Fibroblast of the conjunctiva (primary cell): ENCODE data around the gene SSBP2.

Source experiments
- DNase-seq: peaks from one replicate; pipeline ENCODE4 v3.0.0-alpha.2; 2010; ENCODE audit warnings: low read depth

SSBP2 gene

GRCh38 chr5:81766611-81767010 is 15.7 kb upstream of the SSBP2 start:
- no peak for DNase-seq

- no peak for DNase-seq
Observed at GRCh38 chr5:81763294-81763928, 12.5 kb upstream of the SSBP2 start.

- DNase-seq: no peak
Observed at GRCh38 chr5:81762853-81763252, 12.0 kb upstream of the SSBP2 start.

- DNase-seq: no peak
Observed at GRCh38 chr5:81762401-81762800, 11.5 kb upstream of the SSBP2 start.

GRCh38 chr5:81761970-81762369 is 11.1 kb upstream of the SSBP2 start:
- DNase-seq: no peak

GRCh38 chr5:81761270-81761669 is 10.4 kb upstream of the SSBP2 start:
- no peak for DNase-seq

- no peak for DNase-seq
Observed at GRCh38 chr5:81760521-81760920, 9.6 kb upstream of the SSBP2 start.

- no peak for DNase-seq
Observed at GRCh38 chr5:81759632-81760005, 8.7 kb upstream of the SSBP2 start.

GRCh38 chr5:81757404-81757803 is 6.5 kb upstream of the SSBP2 start:
- no peak for DNase-seq

GRCh38 chr5:81756016-81756415 is 5.1 kb upstream of the SSBP2 start:
- no peak for DNase-seq

- peak; percentile 46 for DNase-seq
Observed at GRCh38 chr5:81755320-81755719, 4.4 kb upstream of the SSBP2 start.

- DNase-seq: no peak
Observed at GRCh38 chr5:81754621-81755020, 3.7 kb upstream of the SSBP2 start.

- DNase-seq: no peak
Observed at GRCh38 chr5:81753429-81753828, 2.5 kb upstream of the SSBP2 start.

GRCh38 chr5:81752644-81752963 is 1.7 kb upstream of the SSBP2 start:
- DNase-seq: no peak

- DNase-seq: no peak
Observed at GRCh38 chr5:81751836-81752643, 1.1 kb upstream of the SSBP2 start.

- DNase-seq: no peak
Observed at GRCh38 chr5:81750308-81751008, 439 bp downstream of the SSBP2 start.

GRCh38 chr5:81749561-81750307 is 1.2 kb downstream of the SSBP2 start:
- no peak for DNase-seq

- no peak for DNase-seq
Observed at GRCh38 chr5:81749192-81749560, 1.7 kb downstream of the SSBP2 start.

GRCh38 chr5:81748556-81748955 is 2.3 kb downstream of the SSBP2 start:
- DNase-seq: no peak

GRCh38 chr5:81747030-81747429 is 3.9 kb downstream of the SSBP2 start:
- no peak for DNase-seq

GRCh38 chr5:81740758-81741157 is 10.1 kb downstream of the SSBP2 start:
- no peak for DNase-seq

- DNase-seq: no peak
Observed at GRCh38 chr5:81739291-81739690, 11.6 kb downstream of the SSBP2 start.

- DNase-seq: no peak
Observed at GRCh38 chr5:81729276-81729675, 21.6 kb downstream of the SSBP2 start.
